Measurements from ENCODE around the gene COPB2.

Gene COPB2

GRCh38 chr3:139307601-139308555 lies 81.6 kb downstream of the COPB2 start:
- no peak for DNase-seq

Data from bone marrow (tissue), 2 donors.